Muscle of leg (tissue), 11 donors: ENCODE data around the gene SNX5. TPM values are rescaled to one million over a fixed set of nuclear protein-coding genes. Genes with fewer than 3 reads are reported as not detected.

Experiments
- DNase-seq: peaks from one replicate; pipeline ENCODE4 v3.0.0; 2013
- H3K27ac ChIP-seq: one replicate; pipeline ENCODE4 v1.5.1; 2013; ENCODE audit warnings: mild to moderate bottlenecking, low read length, control low read depth
- H3K27me3 ChIP-seq: one replicate; pipeline ENCODE4 v1.6.1; 2013; ENCODE audit warnings: low read length; ENCODE audit not compliant: control insufficient read depth, insufficient read depth
- H3K36me3 ChIP-seq: one replicate; pipeline ENCODE4 v1.6.1; 2013; ENCODE audit warnings: low read length; ENCODE audit not compliant: control insufficient read depth, insufficient read depth
- H3K4me1 ChIP-seq: one replicate; pipeline ENCODE4 v1.6.1; 2013; ENCODE audit warnings: low read length; ENCODE audit not compliant: control insufficient read depth, insufficient read depth
- H3K4me3 ChIP-seq: one replicate; pipeline ENCODE4 v1.5.1; 2013; ENCODE audit warnings: low read length, control low read depth
- H3K9me3 ChIP-seq: replicated peaks from 2 replicates; pipeline ENCODE4 v1.6.1; 2013; ENCODE audit warnings: low read depth, low read length; ENCODE audit not compliant: control insufficient read depth
- WGBS: methylation state at CpG from one replicate; pipeline ENCODE4 v1.1.5; 2013; ENCODE audit warnings: missing lambda C conversion rate; ENCODE audit not compliant: insufficient coverage; 5-methylcytosine and 5-hydroxymethylcytosine counted together
- polyA plus RNA-seq, 8 donors: library from polyadenylated mRNA; unstranded; fragments of 120-200 nt; gene quantifications; one replicate each; pipeline versions ENCODE4 v1.2.1 to v1.2.3, GENCODE V29; 2013; ENCODE audit warnings: inconsistent platforms in 1 of 8, low replicate concordance in 1 of 8; ENCODE audit not compliant: insufficient read length in 8 of 8, insufficient read depth in 1 of 8
- total RNA-seq: library from RNA; stranded (reverse); fragments of 120-200 nt; gene quantifications from one replicate; pipeline ENCODE4 v1.2.4, GENCODE V29; 2013

SNX5 gene
- total and polyA plus RNA-seq, 9 donors = 78.9 to 123 (median 107) TPM

DNA sequence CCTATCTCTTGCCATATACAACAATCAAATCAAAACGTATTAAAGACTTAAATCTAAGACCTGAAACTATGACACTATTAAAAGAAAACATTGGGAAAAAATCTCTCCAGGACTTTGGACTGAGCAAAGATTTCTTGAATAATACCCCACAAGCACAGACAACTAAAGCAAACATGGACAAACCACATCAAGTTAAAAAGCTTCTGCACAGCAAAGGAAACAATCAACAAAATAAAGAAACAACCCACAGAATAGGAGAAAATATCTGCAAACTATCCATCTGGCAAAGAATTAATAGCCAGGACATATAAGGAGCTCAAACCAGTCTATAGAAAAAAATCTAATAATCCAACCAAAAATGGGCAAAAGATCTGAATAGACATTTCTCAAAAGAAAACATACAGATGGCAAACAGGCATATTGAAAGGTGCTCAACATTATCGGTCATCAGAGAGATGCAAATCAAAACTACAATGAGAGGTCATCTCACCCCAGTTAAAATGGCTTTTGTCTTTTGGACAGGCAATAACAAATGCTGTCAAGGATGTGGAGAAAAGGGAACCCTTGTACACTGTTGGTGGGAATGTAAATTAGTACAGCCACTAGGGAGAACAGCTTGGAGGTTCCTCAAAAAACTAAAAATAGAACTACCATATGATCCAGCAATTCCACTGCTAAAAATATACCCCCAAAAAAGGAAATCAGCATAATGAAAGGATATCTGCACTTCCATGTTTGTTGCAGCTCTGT lies 76.2 kb downstream of the SNX5 start:
- no peaks in the 10 kb centered on the region for H3K36me3 ChIP-seq
- WGBS = no CpG with 5 or more reads among the region's 2 CpGs
- no peaks in the 10 kb centered on the region for H3K27me3 ChIP-seq
- peaks cover 14% of the 10 kb centered on the region for H3K9me3 ChIP-seq
- H3K4me3 ChIP-seq = no peak overlapping the region
- no peak overlapping the region for H3K27ac ChIP-seq
- DNase-seq = peak; percentile 58
- peaks cover 26% of the 10 kb centered on the region for H3K4me1 ChIP-seq

Other genes starting within 250 kb of the SNX5 start
- gene MGME1, start 224 bp upstream of the SNX5 start, total RNA-seq = 10.4 TPM
- gene MGME1, start 224 bp upstream of the SNX5 start, polyA plus RNA-seq = 10 to 100 TPM; 17.4 to 23.9 (median 20.4) TPM
- gene OVOL2, start 89.1 kb upstream of the SNX5 start, total RNA-seq = not detected
- gene OVOL2, start 89.1 kb upstream of the SNX5 start, polyA plus RNA-seq = under 1 TPM in 2 of 8 donors, not detected in 6; 0.45 to 0.78 TPM
- 15.6 TPM for gene KAT14, start 169.1 kb upstream of the SNX5 start, total RNA-seq
- gene KAT14, start 169.1 kb upstream of the SNX5 start, polyA plus RNA-seq = 10 to 100 TPM; 17.3 to 20.6 (median 19.2) TPM
- gene PET117, start 169.1 kb upstream of the SNX5 start, total RNA-seq = 10.7 TPM
- gene PET117, start 169.1 kb upstream of the SNX5 start, polyA plus RNA-seq = 10 to 100 TPM in 7 of 8 donors, 1 to 10 TPM in 1; 8.6 to 13.6 (median 10.9) TPM